Left kidney (tissue), 2 donors: ENCODE results near the gene DLGAP4. TPM values are rescaled to one million over a fixed set of nuclear protein-coding genes. Genes with fewer than 3 reads are reported as not detected.

ENCODE experiments used
- DNase-seq: peaks from one replicate; pipeline ENCODE4 v3.0.0-alpha.2; 2013
- polyA plus RNA-seq: library from polyadenylated mRNA; unstranded; fragments of 120-200 nt; gene quantifications from one replicate; pipeline ENCODE4 v1.2.1, GENCODE V29; 2013; ENCODE audit not compliant: insufficient read length

The DLGAP4 gene
- polyA plus RNA-seq, 1 donor = 57.8 TPM

- DNase-seq = no peak
These were observed 2.2 kb downstream of the DLGAP4 start for GRCh38 chr20:36308353-36308752.

DNA sequence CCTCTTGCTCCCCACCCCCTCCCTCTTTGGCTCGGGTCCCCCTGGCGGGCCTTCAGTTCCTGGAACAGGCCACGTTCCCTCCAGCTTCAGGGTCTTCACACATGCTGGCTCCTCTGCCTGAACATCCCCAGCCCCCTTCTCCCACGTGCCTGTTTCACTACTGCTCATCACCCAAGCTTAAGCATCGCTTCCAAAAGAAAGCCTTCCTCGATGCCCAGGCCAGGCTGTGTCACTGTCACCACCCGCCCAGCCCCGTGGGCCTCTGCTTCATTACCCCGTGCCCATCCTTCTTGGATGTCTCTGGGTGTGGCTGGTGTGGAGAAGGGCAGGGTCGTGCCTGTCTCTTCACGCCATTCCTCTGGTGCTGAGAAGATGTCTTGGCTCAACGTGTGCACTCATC is 2.8 kb downstream of the DLGAP4 start:
- DNase-seq = no peak

GRCh38 chr20:36309643-36310042 is 3.5 kb downstream of the DLGAP4 start:
- DNase-seq = no peak

- no peak for DNase-seq
These were observed 4.3 kb downstream of the DLGAP4 start for GRCh38 chr20:36310215-36310981.

- no peak for DNase-seq
These were observed 5.2 kb downstream of the DLGAP4 start for GRCh38 chr20:36311141-36311853.

DNA sequence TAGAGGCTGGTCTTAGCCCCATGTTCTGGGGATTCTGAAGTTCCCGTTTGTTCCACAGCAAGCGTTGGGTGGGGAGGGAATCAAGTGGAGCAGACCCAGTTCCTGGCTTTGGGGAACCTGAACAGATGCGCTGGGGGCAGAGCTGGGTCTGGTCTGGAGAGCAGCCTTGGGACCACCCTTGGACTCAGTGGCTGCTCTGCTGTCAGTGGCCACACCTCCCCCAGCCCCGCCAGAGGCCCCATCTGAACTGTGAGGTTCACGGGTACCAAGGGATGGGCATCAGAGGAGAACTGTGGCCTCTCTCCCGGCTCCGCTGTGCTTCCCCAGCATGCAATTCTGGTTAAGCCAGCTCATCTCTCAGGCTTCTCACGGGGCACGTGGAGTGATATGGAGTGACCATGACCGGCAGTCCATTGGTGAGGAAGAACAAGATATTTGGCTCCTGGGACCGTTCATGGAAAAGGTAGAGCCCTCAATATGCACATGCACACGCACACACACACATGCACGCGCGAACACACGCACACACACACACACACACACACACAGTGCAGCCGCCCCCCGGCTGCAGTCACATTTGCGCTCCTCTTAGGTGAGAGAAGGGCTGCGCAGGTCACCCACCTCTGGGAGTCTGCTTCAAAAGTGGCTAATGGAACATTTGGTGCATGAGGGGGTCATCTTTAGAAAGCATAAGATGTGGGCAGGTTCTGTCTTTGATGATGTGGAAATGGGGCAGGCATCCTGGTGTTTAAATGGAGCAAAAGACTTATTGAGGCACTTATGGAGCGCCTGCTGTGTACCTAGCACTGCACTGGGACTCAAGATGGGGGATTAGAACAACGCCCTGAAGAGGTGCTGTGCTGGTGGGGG is 6.0 kb downstream of the DLGAP4 start:
- DNase-seq = no peak

DNA sequence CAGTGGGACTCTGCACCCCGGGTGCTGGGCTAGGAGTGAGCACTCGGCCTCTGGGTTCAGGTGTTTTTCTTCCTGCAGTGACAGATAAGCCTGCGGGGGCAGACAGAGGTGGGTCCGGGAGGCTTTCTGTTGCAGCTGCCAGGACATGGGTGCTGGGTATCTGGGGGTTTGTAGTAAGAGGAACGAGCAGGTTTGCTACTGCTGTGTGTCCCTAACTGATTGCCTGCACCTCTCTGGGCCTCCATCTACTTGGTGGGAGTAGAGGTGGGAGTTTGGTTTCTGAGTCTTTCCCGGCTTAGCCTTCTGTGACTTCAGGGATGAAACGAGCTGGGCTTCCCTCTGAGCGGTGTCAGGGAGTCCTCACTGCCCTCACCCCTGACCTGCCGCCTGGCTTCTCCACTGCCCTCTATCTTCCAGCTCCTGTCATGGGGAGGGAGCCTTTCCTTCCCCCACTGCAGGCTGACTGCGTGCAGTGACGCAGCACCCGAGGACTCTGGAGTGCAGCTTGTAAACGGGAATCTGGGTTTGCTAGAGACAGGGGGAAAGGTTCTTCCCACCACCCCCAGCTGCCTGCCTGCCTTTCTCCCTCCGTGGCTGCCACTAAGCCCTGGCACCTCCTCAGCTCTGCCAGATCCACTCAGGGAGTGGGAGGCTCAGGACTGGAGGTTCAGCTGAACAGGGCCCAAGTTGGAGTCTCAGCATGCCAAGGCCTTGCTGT is 6.7 kb downstream of the DLGAP4 start:
- DNase-seq = no peak

DNA sequence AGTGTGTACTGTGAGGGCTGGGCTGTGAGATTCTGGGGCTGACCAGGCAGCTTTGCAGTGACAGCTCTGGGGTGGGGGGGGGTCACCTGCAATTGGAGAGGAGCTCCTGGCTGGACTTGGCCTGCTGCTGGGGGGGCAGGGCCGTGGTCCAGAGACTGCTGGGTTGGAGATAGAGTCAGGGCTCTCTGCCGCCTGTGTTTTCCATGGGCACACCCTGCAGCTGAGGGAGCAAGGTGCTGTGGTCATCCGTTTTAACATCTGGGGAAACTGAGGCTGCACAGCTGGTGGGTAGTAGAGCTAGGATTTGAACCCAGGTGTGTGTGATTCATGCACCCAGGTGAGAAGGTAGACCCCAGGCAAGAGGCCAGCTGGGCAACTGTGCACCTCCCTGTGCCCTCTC is 7.3 kb downstream of the DLGAP4 start:
- DNase-seq = no peak

- no peak for DNase-seq
These were observed 7.8 kb downstream of the DLGAP4 start for GRCh38 chr20:36313926-36314325.

GRCh38 chr20:36314734-36315544 is 8.8 kb downstream of the DLGAP4 start:
- DNase-seq = no peak

- no peak for DNase-seq
These were observed 9.6 kb downstream of the DLGAP4 start for GRCh38 chr20:36315545-36316351.

GRCh38 chr20:36317675-36318074 is 11.5 kb downstream of the DLGAP4 start:
- DNase-seq = no peak

DNA sequence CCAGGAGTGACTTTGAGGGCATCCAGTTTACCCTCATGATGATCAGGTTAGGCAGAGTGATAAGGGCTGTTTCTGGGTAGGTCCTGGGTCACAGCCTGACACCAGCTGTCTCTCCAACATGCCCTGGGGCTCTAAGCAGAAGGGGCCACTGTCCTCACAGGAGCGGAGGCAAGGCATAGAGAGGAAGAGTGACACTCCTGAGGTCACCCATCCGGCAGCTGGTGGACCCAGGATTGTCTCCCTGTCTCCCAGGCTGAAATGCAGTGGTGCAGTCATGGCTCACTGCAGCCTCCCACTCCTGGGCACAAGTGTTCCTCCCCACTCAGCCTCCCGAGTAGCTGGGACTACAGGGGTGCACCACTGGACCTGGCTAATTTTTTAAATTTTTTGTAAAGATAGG is 12.0 kb downstream of the DLGAP4 start:
- DNase-seq = no peak

GRCh38 chr20:36319356-36320260 is 13.5 kb downstream of the DLGAP4 start:
- DNase-seq = no peak

DNA sequence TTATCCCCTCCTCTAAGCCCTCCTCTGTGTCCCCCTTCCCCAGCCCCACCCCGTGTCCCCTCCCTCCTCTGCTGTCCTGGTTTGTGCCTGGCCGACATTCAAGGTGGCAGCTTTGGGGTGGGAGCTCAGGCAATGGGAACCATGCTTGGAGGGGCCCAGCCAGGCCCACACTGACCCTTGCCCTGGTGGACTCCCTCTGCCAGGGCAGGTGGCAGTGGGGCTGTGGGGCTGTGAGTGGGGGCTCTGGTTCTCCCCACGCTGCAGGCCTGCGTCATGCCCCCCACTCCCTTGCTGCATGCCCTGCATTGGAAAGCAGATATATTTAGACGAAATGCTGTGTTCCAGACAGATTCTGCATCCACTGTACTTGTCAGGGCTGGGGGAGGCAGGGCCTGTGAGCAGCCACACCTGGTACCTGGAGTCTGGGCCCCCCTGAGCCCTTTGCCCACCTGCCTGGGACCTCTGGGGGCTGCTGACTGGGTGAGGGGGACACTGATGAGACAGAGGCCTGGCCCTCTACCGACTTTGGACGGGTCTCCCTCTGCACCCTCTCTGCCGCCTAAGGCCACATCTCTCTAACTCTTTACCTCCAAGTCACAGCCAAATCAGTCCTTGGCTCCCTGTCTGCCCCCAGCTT is 14.2 kb downstream of the DLGAP4 start:
- no peak for DNase-seq

GRCh38 chr20:36320898-36321695 is 15.0 kb downstream of the DLGAP4 start:
- no peak for DNase-seq

- DNase-seq = no peak
These were observed 16.0 kb downstream of the DLGAP4 start for GRCh38 chr20:36322131-36322530.

DNA sequence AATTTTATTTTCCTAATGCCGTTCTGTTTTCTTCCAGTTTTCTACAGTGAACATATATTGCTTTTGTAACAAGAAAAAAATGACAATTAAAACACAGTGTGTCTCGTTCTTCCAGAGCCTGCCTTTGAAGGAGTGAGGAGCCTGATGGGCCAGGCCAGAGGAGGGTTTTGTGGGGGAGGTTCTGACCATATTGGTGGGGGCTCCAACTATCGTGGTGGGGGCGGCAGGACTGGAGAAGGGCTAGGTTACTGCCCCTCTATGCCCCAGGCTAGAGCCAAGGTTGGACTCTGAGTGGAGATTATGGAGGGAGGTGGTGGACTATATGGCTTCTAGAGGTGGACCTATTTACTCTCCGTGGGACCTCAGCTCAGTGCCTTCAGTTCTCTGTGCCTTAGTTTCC is 24.0 kb downstream of the DLGAP4 start:
- no peak for DNase-seq
